Mesendoderm (in vitro differentiated cells): ENCODE measurements around the gene MESP2.

Experiments used
- DNase-seq: peaks from one replicate; pipeline ENCODE4 v3.0.0; 2013
- H2AK5ac ChIP-seq: 2 replicates; pipeline ENCODE4 v1.6.1; 2013; ENCODE audit warnings: low read length, inconsistent platforms
- H2BK120ac ChIP-seq: 2 replicates; pipeline ENCODE4 v1.6.1; 2013; ENCODE audit warnings: low read depth, mild to moderate bottlenecking, low read length, moderate library complexity, mixed read lengths
- H2BK15ac ChIP-seq: replicated peaks from 2 replicates; pipeline ENCODE4 v1.6.1; 2013; ENCODE audit warnings: low read depth, mild to moderate bottlenecking, moderate library complexity
- H2BK5ac ChIP-seq: 2 replicates; pipeline ENCODE4 v1.6.1; 2013; ENCODE audit warnings: low read length, inconsistent platforms
- H3K18ac ChIP-seq: 2 replicates; pipeline ENCODE4 v1.6.1; 2013; ENCODE audit warnings: mild to moderate bottlenecking, low read length, mixed read lengths
- H3K23ac ChIP-seq: one replicate; pipeline ENCODE4 v1.6.1; 2013; ENCODE audit warnings: low read length
- H3K27ac ChIP-seq: 2 replicates; pipeline ENCODE4 v1.5.1; 2013; ENCODE audit warnings: low read depth, mild to moderate bottlenecking, inconsistent platforms, low read length, moderate library complexity
- H3K27me3 ChIP-seq: 2 replicates; pipeline ENCODE4 v1.6.1; 2013; ENCODE audit warnings: low read length, control low read depth, mild to moderate bottlenecking, inconsistent platforms; ENCODE audit not compliant: insufficient read depth, poor library complexity
- H3K36me3 ChIP-seq: 2 replicates; pipeline ENCODE4 v1.6.1; 2013; ENCODE audit warnings: low read length, inconsistent platforms; ENCODE audit not compliant: control insufficient read depth, insufficient read depth
- H3K4ac ChIP-seq: one replicate; pipeline ENCODE4 v1.6.1; 2013; ENCODE audit warnings: low read depth, mild to moderate bottlenecking, low read length, moderate library complexity
- H3K4me1 ChIP-seq: 2 replicates; pipeline ENCODE4 v1.6.1; 2013; ENCODE audit warnings: low read depth, low read length, inconsistent platforms; ENCODE audit not compliant: control insufficient read depth
- H3K4me2 ChIP-seq: 2 replicates; pipeline ENCODE4 v1.6.1; 2013; ENCODE audit warnings: low read length
- H3K4me3 ChIP-seq: 2 replicates; pipeline ENCODE4 v1.5.1; 2013; ENCODE audit warnings: mild to moderate bottlenecking, low read length
- H3K56ac ChIP-seq: one replicate; pipeline ENCODE4 v1.6.1; 2013; ENCODE audit warnings: low read length
- H3K79me1 ChIP-seq: 2 replicates; pipeline ENCODE4 v1.6.1; 2013; ENCODE audit warnings: low read length, inconsistent platforms
- H3K79me2 ChIP-seq: 2 replicates; pipeline ENCODE4 v1.6.1; 2013; ENCODE audit warnings: mild to moderate bottlenecking, low read length; ENCODE audit not compliant: control insufficient read depth, insufficient read depth
- H3K9ac ChIP-seq: 2 replicates; pipeline ENCODE4 v1.6.1; 2013; ENCODE audit warnings: low read length, inconsistent platforms
- H4K5ac ChIP-seq: one replicate; pipeline ENCODE4 v1.6.1; 2013; ENCODE audit warnings: low read length
- H4K8ac ChIP-seq: one replicate; pipeline ENCODE4 v1.6.1; 2013; ENCODE audit warnings: low read depth, mild to moderate bottlenecking, control low read depth, low read length, moderate library complexity
- WGBS: extraction: QIAGEN DNeasy Blood & Tissue Kit; methylation state at CpG from one replicate; pipeline ENCODE4 v1.1.7; 2013; ENCODE audit warnings: low lambda C conversion rate, missing lambda C conversion rate; ENCODE audit not compliant: insufficient coverage; ENCODE audit errors: extremely low coverage; 5-methylcytosine and 5-hydroxymethylcytosine counted together

The MESP2 gene

DNA sequence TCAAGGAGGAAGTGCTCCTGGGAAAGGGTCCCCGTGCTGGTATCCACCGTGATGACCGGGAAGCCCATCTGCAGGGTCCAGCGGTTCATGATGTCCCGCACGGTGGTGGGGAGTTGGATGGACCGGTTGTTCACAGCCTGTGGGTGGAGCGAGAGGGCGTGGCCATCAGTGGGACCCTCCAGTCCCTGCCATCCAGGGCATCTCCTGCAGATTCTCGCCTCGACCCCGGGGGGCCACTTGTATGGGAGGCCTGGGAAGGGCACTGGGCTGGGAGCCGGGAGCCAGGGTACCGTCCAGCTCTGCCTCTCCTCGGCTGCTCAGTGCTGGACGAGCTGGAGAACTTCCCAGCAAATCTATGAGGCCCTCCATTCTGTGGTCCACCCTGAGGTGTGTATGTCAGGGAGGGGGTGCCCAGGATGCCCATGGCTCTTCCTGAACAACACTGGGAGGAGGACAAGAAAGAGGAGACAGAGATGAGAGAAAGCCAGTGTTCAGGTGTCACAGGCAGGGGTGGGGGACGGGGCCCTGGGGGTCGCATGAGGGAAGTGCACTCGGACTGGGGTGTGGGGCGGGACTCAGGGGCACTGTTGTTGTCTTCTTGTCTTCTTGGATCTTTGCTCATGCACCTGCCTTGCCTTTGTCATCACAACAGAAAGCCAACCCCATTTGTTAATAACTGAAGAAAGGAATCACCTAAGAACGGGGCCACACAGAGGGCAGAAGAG is 25.5 kb downstream of the MESP2 start:
- no peaks in the 10 kb centered on the region for H3K27me3 ChIP-seq
- H3K4me1 ChIP-seq, result no peaks in the 10 kb centered on the region
- no peak overlapping the region for H3K4ac ChIP-seq
- H3K56ac ChIP-seq, result no peak overlapping the region
- no peak overlapping the region for H4K5ac ChIP-seq
- no peak overlapping the region for H4K8ac ChIP-seq
- H2BK5ac ChIP-seq, result no peak overlapping the region
- H3K18ac ChIP-seq, result no peak overlapping the region
- H2AK5ac ChIP-seq, result no peak overlapping the region
- H3K27ac ChIP-seq, result no peak overlapping the region
- no CpG with 5 or more reads among the region's 21 CpGs for WGBS
- no peak overlapping the region for H3K4me2 ChIP-seq
- H3K79me1 ChIP-seq, result no peaks in the 10 kb centered on the region
- H3K23ac ChIP-seq, result no peak overlapping the region
- no peaks in the 10 kb centered on the region for H3K36me3 ChIP-seq
- H3K9ac ChIP-seq, result no peak overlapping the region
- H3K4me3 ChIP-seq, result no peak overlapping the region
- no peaks in the 10 kb centered on the region for H3K79me2 ChIP-seq
- no peak for DNase-seq
- H2BK120ac ChIP-seq, result no peak overlapping the region
- H2BK15ac ChIP-seq, result no peak overlapping the region

DNA sequence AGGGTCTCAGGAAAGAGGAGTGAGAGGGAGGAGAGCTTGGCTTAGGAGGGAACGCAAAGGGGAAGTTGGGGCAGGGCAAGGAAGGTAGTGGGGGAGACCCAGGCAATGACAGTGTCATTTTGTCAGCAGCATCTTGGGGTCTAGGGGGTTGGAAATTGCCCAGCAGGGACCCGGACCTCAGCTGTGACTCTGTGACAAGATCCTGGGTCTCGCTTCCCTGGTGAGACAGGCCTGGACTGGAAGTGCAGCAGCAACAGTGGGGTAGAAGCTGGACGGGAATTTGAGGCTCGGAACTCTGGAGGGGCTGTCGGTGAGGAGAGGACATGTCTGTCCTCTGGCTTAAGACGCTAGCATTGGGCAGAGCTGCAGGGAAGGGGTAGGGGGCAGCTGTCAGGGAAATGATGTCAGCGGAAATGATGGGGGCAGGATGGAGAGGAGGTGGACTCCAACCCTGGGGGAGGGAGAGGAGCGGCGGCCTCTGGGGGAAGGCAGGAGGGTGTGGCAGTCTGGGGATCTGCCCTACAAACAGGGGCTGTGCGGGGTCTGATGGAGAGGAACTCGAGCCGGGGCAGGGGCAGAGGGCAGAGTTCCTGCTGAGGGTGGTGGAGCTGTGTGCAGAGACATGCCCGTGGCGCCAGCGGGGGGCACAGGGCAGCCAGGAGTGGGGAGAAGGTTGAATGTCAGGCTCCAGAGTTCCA is 26.2 kb downstream of the MESP2 start:
- Histone ChIP-seq H3K36me3 (no peaks in the 10 kb centered on the region), H3K56ac (no peak overlapping the region), H3K4ac (no peak overlapping the region), H3K9ac (no peak overlapping the region), H3K79me2 (no peaks in the 10 kb centered on the region), H2BK15ac (no peak overlapping the region), H3K27ac (no peak overlapping the region), H2BK5ac (no peak overlapping the region), H4K8ac (no peak overlapping the region), H2AK5ac (no peak overlapping the region), H2BK120ac (no peak overlapping the region), H3K4me3 (no peak overlapping the region), H3K79me1 (no peaks in the 10 kb centered on the region), H3K4me2 (no peak overlapping the region), H3K4me1 (no peaks in the 10 kb centered on the region), H3K18ac (no peak overlapping the region), H4K5ac (no peak overlapping the region), H3K27me3 (no peaks in the 10 kb centered on the region), H3K23ac (no peak overlapping the region)
- no peak for DNase-seq
- WGBS, result no CpG with 5 or more reads among the region's 16 CpGs

DNA sequence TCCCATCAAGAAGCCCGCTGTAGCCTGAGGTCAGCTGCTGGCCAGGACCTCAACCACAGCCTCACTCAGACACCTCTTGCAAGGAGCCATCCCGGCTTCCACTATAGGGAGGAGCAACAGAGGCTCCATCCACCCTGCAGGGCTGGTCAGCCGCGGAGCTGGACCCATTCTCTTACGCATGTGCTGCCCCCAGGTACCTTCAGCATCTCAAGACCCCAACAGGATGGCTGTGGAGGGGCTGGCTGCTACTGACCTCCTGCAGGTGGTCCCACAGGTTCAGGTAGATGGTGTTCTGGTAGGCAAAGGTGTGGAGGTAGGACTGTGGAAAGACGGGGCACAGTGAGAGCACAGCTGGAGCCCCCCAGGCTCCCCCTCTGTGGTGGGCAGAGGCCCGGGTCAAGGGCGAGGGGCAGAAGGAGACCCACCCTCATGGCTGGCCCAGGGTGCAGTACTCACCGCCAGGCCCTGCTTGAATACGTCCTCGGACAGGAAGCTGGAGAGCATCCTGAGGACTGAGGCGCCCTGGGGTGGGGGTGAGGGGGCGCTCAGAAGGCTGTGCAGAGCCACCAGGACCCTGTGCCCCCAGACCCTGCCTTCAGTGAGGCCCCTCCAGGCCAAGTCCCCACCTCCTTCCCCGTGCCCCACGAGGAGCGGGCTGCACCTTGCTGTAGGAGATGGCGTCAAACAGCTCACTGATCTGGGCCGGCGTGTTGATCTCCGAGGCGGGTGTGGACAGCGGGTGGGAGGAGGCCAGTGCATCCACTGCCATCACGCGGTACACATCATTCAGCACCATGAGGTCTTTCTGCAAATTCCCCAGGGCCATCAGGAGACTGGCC is 27.1 kb downstream of the MESP2 start:
- no peak overlapping the region for H3K4me3 ChIP-seq
- H4K5ac ChIP-seq, result no peak overlapping the region
- H3K4me1 ChIP-seq, result no peaks in the 10 kb centered on the region
- H3K79me1 ChIP-seq, result no peaks in the 10 kb centered on the region
- no peak overlapping the region for H3K23ac ChIP-seq
- no peak overlapping the region for H3K9ac ChIP-seq
- no peak overlapping the region for H3K4me2 ChIP-seq
- H3K79me2 ChIP-seq, result no peaks in the 10 kb centered on the region
- WGBS, result no CpG with 5 or more reads among the region's 24 CpGs
- H3K27ac ChIP-seq, result no peak overlapping the region
- H2AK5ac ChIP-seq, result no peak overlapping the region
- no peaks in the 10 kb centered on the region for H3K36me3 ChIP-seq
- no peak overlapping the region for H2BK120ac ChIP-seq
- no peak for DNase-seq
- no peak overlapping the region for H2BK15ac ChIP-seq
- H3K56ac ChIP-seq, result no peak overlapping the region
- H2BK5ac ChIP-seq, result no peak overlapping the region
- H3K4ac ChIP-seq, result no peak overlapping the region
- H4K8ac ChIP-seq, result no peak overlapping the region
- no peak overlapping the region for H3K18ac ChIP-seq
- H3K27me3 ChIP-seq, result no peaks in the 10 kb centered on the region

DNA sequence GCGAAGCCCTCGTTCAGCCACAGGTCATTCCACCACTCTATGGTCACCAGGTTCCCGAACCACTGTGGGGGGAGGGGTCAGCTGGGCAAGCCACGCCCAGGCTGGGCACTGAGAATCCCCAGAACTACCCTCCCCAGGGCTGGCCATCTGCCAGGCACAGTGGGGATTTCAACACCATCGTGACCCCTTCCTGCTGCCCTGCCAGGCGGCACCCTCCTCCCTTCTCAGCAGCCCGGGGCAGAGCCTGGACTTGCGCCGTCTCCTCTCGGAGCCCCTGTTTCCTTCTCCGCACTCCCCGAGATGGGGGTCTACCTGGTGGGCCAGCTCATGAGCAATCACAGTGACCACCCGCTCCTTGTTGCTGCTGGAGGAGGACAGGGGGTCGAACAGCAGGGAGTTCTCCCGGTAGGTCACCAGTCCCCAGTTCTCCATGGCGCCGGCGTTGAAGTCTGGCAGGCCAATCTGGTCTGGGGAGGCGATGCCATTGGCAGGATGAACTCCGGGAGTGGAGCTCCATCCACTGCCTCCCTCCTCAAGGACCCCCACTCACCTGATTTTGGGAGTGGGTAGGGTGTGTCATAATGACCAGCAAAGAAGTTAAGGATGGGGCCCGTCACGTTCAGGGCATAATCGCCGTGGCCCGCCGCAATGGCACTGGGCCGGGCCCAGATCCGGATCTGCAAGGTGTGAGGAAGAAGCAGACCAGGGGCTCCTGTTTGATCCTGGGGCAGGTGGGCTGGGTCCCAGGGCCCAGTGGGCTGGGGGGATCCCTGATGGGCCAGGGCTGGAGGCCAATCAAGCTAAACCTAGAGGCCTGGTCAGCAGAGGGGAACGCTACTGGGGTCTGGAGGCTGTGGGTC is 28.0 kb downstream of the MESP2 start:
- no peak overlapping the region for H2BK5ac ChIP-seq
- no peak overlapping the region for H2BK15ac ChIP-seq
- no peak overlapping the region for H3K18ac ChIP-seq
- WGBS, result no CpG with 5 or more reads among the region's 29 CpGs
- no peak overlapping the region for H3K4ac ChIP-seq
- no peak overlapping the region for H3K4me3 ChIP-seq
- H3K56ac ChIP-seq, result no peak overlapping the region
- no peaks in the 10 kb centered on the region for H3K27me3 ChIP-seq
- H4K8ac ChIP-seq, result no peak overlapping the region
- no peaks in the 10 kb centered on the region for H3K79me2 ChIP-seq
- no peak overlapping the region for H3K27ac ChIP-seq
- H3K4me2 ChIP-seq, result no peak overlapping the region
- no peaks in the 10 kb centered on the region for H3K79me1 ChIP-seq
- no peak overlapping the region for H2AK5ac ChIP-seq
- H3K4me1 ChIP-seq, result no peaks in the 10 kb centered on the region
- H2BK120ac ChIP-seq, result no peak overlapping the region
- H3K36me3 ChIP-seq, result no peaks in the 10 kb centered on the region
- H3K9ac ChIP-seq, result no peak overlapping the region
- no peak overlapping the region for H3K23ac ChIP-seq
- H4K5ac ChIP-seq, result no peak overlapping the region
- DNase-seq, result no peak

DNA sequence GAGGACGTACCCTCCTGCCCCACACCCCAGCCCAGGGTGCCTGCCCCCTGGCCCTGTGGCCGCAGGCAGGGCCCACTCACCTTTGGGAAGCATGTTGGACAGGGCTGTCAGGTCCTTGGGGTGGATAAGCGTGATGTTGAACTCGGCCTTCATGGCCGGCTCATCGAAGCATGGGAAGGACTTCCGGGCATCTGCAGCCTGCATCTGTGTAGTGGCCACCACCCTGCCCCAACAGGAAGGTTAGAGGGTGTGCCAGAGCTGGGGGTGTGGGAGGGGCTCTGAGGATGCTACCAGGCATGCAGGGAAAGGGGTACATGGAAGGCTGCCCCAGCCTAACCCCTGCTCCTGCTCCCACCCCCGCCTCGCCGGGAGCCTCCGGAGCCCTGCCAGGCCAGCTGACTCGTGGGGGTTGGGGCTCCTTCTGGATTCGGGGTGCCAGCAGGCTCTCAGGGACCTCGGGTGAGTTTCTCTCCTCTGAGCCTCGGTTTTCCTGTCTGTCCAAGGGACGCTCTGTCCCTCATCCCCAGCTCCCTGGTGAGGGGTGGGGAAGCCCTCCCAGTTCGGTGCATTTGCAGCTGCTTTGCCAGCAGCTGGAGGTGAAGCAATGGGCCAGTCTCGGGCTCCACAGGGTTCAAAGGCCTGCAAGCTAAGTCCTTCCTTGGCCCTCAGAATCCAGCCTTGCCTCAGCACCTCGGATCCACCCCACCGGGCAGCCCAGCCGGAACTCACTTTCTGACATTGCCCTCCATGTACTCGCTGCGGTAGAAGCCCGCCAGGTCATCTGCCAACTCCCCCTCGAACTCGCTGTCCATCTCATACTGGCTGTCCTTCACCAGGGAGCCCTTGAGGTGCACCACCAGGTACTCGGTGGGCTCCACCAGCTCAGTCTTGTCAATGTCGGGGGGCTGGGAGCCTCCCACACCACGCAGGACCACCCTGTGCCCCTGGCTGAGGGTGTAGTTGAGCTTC is 29.4 kb downstream of the MESP2 start:
- Histone ChIP-seq H2BK5ac (no peak overlapping the region), H2BK15ac (no peak overlapping the region), H2BK120ac (no peak overlapping the region), H3K4me1 (no peaks in the 10 kb centered on the region), H3K27me3 (no peaks in the 10 kb centered on the region), H3K18ac (no peak overlapping the region), H3K27ac (no peak overlapping the region), H3K4ac (no peak overlapping the region), H3K4me3 (no peak overlapping the region), H3K79me1 (no peaks in the 10 kb centered on the region), H2AK5ac (no peak overlapping the region), H4K8ac (no peak overlapping the region), H3K56ac (no peak overlapping the region), H3K9ac (no peak overlapping the region), H3K4me2 (no peak overlapping the region), H4K5ac (no peak overlapping the region), H3K79me2 (no peaks in the 10 kb centered on the region), H3K23ac (no peak overlapping the region), H3K36me3 (no peaks in the 10 kb centered on the region)
- no peak for DNase-seq
- WGBS, result no CpG with 5 or more reads among the region's 29 CpGs
